ENCODE measurements around the gene IFFO2. TPM values are rescaled to one million over a fixed set of nuclear protein-coding genes. Genes with fewer than 3 reads are reported as not detected.
"Not testable (repeated sequence)": the region's sequence is repeated elsewhere in the genome, so short reads cannot be mapped to it uniquely, and the experiment has no call there.

IFFO2 gene
- polyA plus RNA-seq, 1 of the 3 experiments (the other 2 are of a cell fraction) = 10.5 TPM

DNA sequence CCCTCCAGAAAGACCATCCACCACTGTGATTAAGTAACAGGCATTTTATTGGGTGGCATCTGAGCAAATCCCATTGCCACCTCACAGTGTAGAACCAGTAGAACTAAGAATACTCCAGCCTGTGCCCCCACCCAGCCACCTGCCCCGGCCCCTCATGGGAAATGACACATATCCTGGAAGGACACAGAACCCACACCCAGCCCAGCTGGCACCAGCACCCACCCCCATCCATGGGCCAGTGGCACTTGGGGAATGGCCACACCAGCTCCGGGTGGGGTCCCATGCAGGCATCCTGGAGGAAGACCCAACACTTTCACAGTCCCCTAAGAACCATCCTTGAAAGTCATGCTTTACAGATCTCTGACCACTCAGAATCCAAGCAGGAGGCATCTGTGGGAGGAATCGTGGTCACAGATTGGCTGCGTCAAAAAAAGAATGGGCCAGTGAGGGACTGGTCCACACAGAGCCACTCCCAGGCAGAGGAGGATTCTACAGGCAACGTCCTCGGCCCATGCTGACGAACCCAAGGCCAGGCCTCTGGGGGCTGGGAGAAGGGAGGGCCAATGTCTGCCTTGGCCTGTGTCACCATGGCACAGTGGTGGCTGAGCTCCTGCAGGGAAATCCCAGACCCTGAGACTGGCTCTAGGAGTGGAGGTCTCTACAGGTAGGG, 84.9 kb downstream of the IFFO2 start (continued):
- TF ChIP-seq, protein P1, sequence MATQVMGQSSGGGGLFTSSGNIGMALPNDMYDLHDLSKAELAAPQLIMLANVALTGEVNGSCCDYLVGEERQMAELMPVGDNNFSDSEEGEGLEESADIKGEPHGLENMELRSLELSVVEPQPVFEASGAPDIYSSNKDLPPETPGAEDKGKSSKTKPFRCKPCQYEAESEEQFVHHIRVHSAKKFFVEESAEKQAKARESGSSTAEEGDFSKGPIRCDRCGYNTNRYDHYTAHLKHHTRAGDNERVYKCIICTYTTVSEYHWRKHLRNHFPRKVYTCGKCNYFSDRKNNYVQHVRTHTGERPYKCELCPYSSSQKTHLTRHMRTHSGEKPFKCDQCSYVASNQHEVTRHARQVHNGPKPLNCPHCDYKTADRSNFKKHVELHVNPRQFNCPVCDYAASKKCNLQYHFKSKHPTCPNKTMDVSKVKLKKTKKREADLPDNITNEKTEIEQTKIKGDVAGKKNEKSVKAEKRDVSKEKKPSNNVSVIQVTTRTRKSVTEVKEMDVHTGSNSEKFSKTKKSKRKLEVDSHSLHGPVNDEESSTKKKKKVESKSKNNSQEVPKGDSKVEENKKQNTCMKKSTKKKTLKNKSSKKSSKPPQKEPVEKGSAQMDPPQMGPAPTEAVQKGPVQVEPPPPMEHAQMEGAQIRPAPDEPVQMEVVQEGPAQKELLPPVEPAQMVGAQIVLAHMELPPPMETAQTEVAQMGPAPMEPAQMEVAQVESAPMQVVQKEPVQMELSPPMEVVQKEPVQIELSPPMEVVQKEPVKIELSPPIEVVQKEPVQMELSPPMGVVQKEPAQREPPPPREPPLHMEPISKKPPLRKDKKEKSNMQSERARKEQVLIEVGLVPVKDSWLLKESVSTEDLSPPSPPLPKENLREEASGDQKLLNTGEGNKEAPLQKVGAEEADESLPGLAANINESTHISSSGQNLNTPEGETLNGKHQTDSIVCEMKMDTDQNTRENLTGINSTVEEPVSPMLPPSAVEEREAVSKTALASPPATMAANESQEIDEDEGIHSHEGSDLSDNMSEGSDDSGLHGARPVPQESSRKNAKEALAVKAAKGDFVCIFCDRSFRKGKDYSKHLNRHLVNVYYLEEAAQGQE (IDR thresholded peaks at IDR 0.05; ENCODE audit: low read depth, low read length) = no peak
- TF ChIP-seq, protein P2, sequence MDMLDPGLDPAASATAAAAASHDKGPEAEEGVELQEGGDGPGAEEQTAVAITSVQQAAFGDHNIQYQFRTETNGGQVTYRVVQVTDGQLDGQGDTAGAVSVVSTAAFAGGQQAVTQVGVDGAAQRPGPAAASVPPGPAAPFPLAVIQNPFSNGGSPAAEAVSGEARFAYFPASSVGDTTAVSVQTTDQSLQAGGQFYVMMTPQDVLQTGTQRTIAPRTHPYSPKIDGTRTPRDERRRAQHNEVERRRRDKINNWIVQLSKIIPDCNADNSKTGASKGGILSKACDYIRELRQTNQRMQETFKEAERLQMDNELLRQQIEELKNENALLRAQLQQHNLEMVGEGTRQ (IDR thresholded peaks at IDR 0.05; ENCODE audit: borderline replicate concordance, low read depth, low read length) = no peak
- TF ChIP-seq YY1 (IDR thresholded peaks at IDR 0.05; ENCODE audit: low read depth) = no peak
- TF ChIP-seq IRF3 (IDR thresholded peaks at IDR 0.05; ENCODE audit: low read depth, low read length) = no peak

GRCh38 chr1:18870957-18871356, 85.5 kb downstream of the IFFO2 start:
- peaks cover 12% of the 10 kb centered on the region; the same call in 1 of the 2 replicates for H3K27me3 ChIP-seq (ENCODE audit: insufficient read depth)
- POLR2A ChIA-PET = no interaction called here
- no peak overlapping the region for H3K9ac ChIP-seq
- no peaks in the 10 kb centered on the region; a peak in 1 of 4 replicates for H3K4me1 ChIP-seq (ENCODE audit: control insufficient read depth in 1 of 2, insufficient read depth in 2 of 2, low read depth in 1 of 2, low read length in 1 of 2)
- no peak overlapping the region for H3K4me2 ChIP-seq
- no peak for DNase-seq
- H3K4me3 ChIP-seq (ENCODE audit: low read depth in 2 of 2, low read length in 1 of 2) = no peak overlapping the region
- CTCF ChIA-PET = interaction anchor here (25.9 kb wide), 1 partner anchor 273 kb away, joined by 350 read pairs; no protein-coding TSS in a partner anchor
- H3K9me3 ChIP-seq = no peaks in the 10 kb centered on the region
- H4K20me1 ChIP-seq (ENCODE audit: insufficient read depth) = no peaks in the 10 kb centered on the region
- H3K36me3 ChIP-seq (replicated peaks in 1 of 2; ENCODE audit: control insufficient read depth in 1 of 2, insufficient read depth in 2 of 2, low read length in 1 of 2) = no peaks in the 10 kb centered on the region
- no peaks in the 10 kb centered on the region for H3F3A ChIP-seq (replicated peaks; ENCODE audit: insufficient read depth)
- no peak overlapping the region for H3K27ac ChIP-seq (ENCODE audit: low read depth in 2 of 2, low read length in 1 of 2)
- no peaks in the 10 kb centered on the region for H3K9me2 ChIP-seq
- no peak overlapping the region for H2AFZ ChIP-seq (ENCODE audit: low read depth)
- 100% methylated on average over 4 of the region's 10 CpGs for WGBS (ENCODE audit: low lambda C conversion rate)
- H3K79me2 ChIP-seq (ENCODE audit: insufficient read depth) = no peaks in the 10 kb centered on the region
- TF ChIP-seq RXRA (IDR thresholded peaks at IDR 0.05; ENCODE audit: borderline replicate concordance, low read depth) = no peak
- no peak for TF ChIP-seq SIN3A (IDR thresholded peaks at IDR 0.05; ENCODE audit: borderline replicate concordance, low read depth, low read length)
- TF ChIP-seq RFX5 (IDR thresholded peaks at IDR 0.05; ENCODE audit: low read length) = no peak
- no peak for TF ChIP-seq IRF3 (IDR thresholded peaks at IDR 0.05; ENCODE audit: low read depth, low read length)
- no peak for TF ChIP-seq ELF1 (IDR thresholded peaks at IDR 0.05)
- TF ChIP-seq RCOR1 (IDR thresholded peaks at IDR 0.05; ENCODE audit: low read length) = no peak
- TF ChIP-seq POLR2AphosphoS5 (IDR thresholded peaks at IDR 0.05; ENCODE audit: low read depth, low read length) = no peak
- no peak for TF ChIP-seq MAX (IDR thresholded peaks at IDR 0.05; ENCODE audit: low read depth)
- TF ChIP-seq, protein P3, sequence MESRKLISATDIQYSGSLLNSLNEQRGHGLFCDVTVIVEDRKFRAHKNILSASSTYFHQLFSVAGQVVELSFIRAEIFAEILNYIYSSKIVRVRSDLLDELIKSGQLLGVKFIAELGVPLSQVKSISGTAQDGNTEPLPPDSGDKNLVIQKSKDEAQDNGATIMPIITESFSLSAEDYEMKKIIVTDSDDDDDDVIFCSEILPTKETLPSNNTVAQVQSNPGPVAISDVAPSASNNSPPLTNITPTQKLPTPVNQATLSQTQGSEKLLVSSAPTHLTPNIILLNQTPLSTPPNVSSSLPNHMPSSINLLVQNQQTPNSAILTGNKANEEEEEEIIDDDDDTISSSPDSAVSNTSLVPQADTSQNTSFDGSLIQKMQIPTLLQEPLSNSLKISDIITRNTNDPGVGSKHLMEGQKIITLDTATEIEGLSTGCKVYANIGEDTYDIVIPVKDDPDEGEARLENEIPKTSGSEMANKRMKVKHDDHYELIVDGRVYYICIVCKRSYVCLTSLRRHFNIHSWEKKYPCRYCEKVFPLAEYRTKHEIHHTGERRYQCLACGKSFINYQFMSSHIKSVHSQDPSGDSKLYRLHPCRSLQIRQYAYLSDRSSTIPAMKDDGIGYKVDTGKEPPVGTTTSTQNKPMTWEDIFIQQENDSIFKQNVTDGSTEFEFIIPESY (IDR thresholded peaks at IDR 0.05; ENCODE audit: borderline replicate concordance, low read depth) = no peak
- TF ChIP-seq GATA2 (CRISPR knock-in tag; IDR thresholded peaks at IDR 0.05) = no peak
- TF ChIP-seq JUND (IDR thresholded peaks at IDR 0.05) = no peak
- no peak for TF ChIP-seq FOXJ3 (CRISPR knock-in tag; IDR thresholded peaks at IDR 0.05)
- no peak for TF ChIP-seq YY1 (IDR thresholded peaks at IDR 0.05; ENCODE audit: low read depth)

- H2AFZ ChIP-seq (ENCODE audit: low read depth); DNase-seq; H3K9me2 ChIP-seq; H3K27ac ChIP-seq (ENCODE audit: low read depth in 2 of 2, low read length in 1 of 2); H3K36me3 ChIP-seq (replicated peaks in 1 of 2; ENCODE audit: control insufficient read depth in 1 of 2, insufficient read depth in 2 of 2, low read length in 1 of 2); H3K4me3 ChIP-seq (ENCODE audit: low read depth in 2 of 2, low read length in 1 of 2); POLR2A ChIA-PET; H3K79me2 ChIP-seq (ENCODE audit: insufficient read depth); H3K4me1 ChIP-seq (ENCODE audit: control insufficient read depth in 1 of 2, insufficient read depth in 2 of 2, low read depth in 1 of 2, low read length in 1 of 2); H3F3A ChIP-seq (replicated peaks; ENCODE audit: insufficient read depth); H3K9me3 ChIP-seq; H3K9ac ChIP-seq; H4K20me1 ChIP-seq (ENCODE audit: insufficient read depth); H3K4me2 ChIP-seq: not testable (repeated sequence)
- CTCF ChIA-PET = interaction anchor here (25.9 kb wide), 1 partner anchor 272 kb away, joined by 350 read pairs; no protein-coding TSS in a partner anchor
- WGBS (ENCODE audit: low lambda C conversion rate) = 65% methylated on average over 3 of the region's 3 CpGs
- peaks cover 12% of the 10 kb centered on the region; the same call in 1 of the 2 replicates for H3K27me3 ChIP-seq (ENCODE audit: insufficient read depth)
These were observed 85.9 kb downstream of the IFFO2 start for GRCh38 chr1:18870595-18870865.

All from SK-N-SH (cell line).